HS-5 (cell line): ENCODE data around the gene M6PR.

Experiments
- DNase-seq: peaks from one replicate; pipeline ENCODE4 v3.0.0-alpha.2; 2012; ENCODE audit warnings: low read depth

M6PR gene

GRCh38 chr12:8949342-8950220, at the start of gene M6PR:
TSS of gene M6PR (minus strand) at chr12:8949645. CDS start at chr12:8946404, 3,241 bp downstream.
- peak; percentile 94 for DNase-seq

- DNase-seq = peak; percentile 10
Observed at GRCh38 chr12:8996682-8997405, 47.4 kb upstream of the M6PR start.

GRCh38 chr12:8995021-8995775, 45.8 kb upstream of the M6PR start:
- DNase-seq = no peak

- DNase-seq = no peak
Observed at GRCh38 chr12:8993827-8994226, 44.4 kb upstream of the M6PR start.

GRCh38 chr12:8991371-8992345, 42.2 kb upstream of the M6PR start:
- no peak for DNase-seq

- DNase-seq = no peak
Observed at GRCh38 chr12:8989413-8989812, 40.0 kb upstream of the M6PR start, which contains the start of gene KLRG1. TSS of gene KLRG1 (plus strand) at chr12:8989546. CDS start at chr12:8989636, 90 bp downstream.

GRCh38 chr12:8987685-8988084, 38.2 kb upstream of the M6PR start:
- no peak for DNase-seq

GRCh38 chr12:8987163-8987562, 37.7 kb upstream of the M6PR start:
- no peak for DNase-seq

- DNase-seq = no peak
Observed at GRCh38 chr12:8985213-8985754, 35.8 kb upstream of the M6PR start.

GRCh38 chr12:8980137-8980536, 30.7 kb upstream of the M6PR start:
- DNase-seq = no peak

- no peak for DNase-seq
Observed at GRCh38 chr12:8970432-8970831, 21.0 kb upstream of the M6PR start.

- DNase-seq = no peak
Observed at GRCh38 chr12:8969861-8970411, 20.5 kb upstream of the M6PR start.

GRCh38 chr12:8968761-8969160, 19.3 kb upstream of the M6PR start:
- DNase-seq = no peak

GRCh38 chr12:8960176-8960575, 10.7 kb upstream of the M6PR start:
- DNase-seq = no peak

GRCh38 chr12:8958066-8958465, 8.6 kb upstream of the M6PR start:
- DNase-seq = no peak

GRCh38 chr12:8957561-8957960, 8.1 kb upstream of the M6PR start:
- no peak for DNase-seq

GRCh38 chr12:8956772-8957171, 7.3 kb upstream of the M6PR start:
- no peak for DNase-seq

GRCh38 chr12:8956073-8956472, 6.6 kb upstream of the M6PR start:
- no peak for DNase-seq

- no peak for DNase-seq
Observed at GRCh38 chr12:8953773-8954402, 4.4 kb upstream of the M6PR start.

GRCh38 chr12:8951744-8952143, 2.3 kb upstream of the M6PR start:
- DNase-seq = no peak
